Stimulated activated CD8-positive, alpha-beta memory T cell treated with anti-CD3 and anti-CD28 coated beads, Interleukin-7, amount 100 ng/mL, for 4 hours (primary cell): Measurements from ENCODE around the gene ANKS1B.
"Not testable (repeated sequence)": the region's sequence is repeated elsewhere in the genome, so short reads cannot be mapped to it uniquely, and the experiment has no call there.

Source experiments
- DNase-seq, 2 donors: peaks; one replicate each; pipeline ENCODE4 v3.0.0-alpha.2; 2020; ENCODE audit warnings: low read depth in 2 of 2

ANKS1B gene

GRCh38 chr12:99598785-99599184 is 386.0 kb downstream of the ANKS1B start:
- no peak for DNase-seq

GRCh38 chr12:99596762-99597161 is 388.0 kb downstream of the ANKS1B start:
- no peak for DNase-seq

GRCh38 chr12:99577125-99577524 is 407.6 kb downstream of the ANKS1B start:
- not testable (repeated sequence) for DNase-seq

GRCh38 chr12:99573980-99574379 is 410.8 kb downstream of the ANKS1B start:
- no peak for DNase-seq

- DNase-seq: no peak
These were observed 417.7 kb downstream of the ANKS1B start for GRCh38 chr12:99567072-99567471.

- DNase-seq: no peak
These were observed 426.6 kb downstream of the ANKS1B start for GRCh38 chr12:99558109-99558508.

- DNase-seq: no peak
These were observed 431.3 kb downstream of the ANKS1B start for GRCh38 chr12:99553461-99553860.

- DNase-seq: no peak
These were observed 432.7 kb downstream of the ANKS1B start for GRCh38 chr12:99552022-99552421.

GRCh38 chr12:99549651-99550050 is 435.1 kb downstream of the ANKS1B start:
- no peak for DNase-seq

- DNase-seq: no peak
These were observed 435.5 kb downstream of the ANKS1B start for GRCh38 chr12:99549196-99549595.

- DNase-seq: no peak
These were observed 440.3 kb downstream of the ANKS1B start for GRCh38 chr12:99544457-99544856.

GRCh38 chr12:99529966-99530365 is 454.8 kb downstream of the ANKS1B start:
- no peak for DNase-seq

- DNase-seq: no peak
These were observed 456.3 kb downstream of the ANKS1B start for GRCh38 chr12:99528478-99528877.

- DNase-seq: no peak
These were observed 460.9 kb downstream of the ANKS1B start for GRCh38 chr12:99523853-99524252.

- no peak for DNase-seq
These were observed 462.3 kb downstream of the ANKS1B start for GRCh38 chr12:99522456-99522855.

GRCh38 chr12:99521664-99522063 is 463.1 kb downstream of the ANKS1B start:
- no peak for DNase-seq

- no peak for DNase-seq
These were observed 471.7 kb downstream of the ANKS1B start for GRCh38 chr12:99513066-99513465.

- DNase-seq: no peak
These were observed 478.9 kb downstream of the ANKS1B start for GRCh38 chr12:99505805-99506204.

- DNase-seq: no peak
These were observed 486.0 kb downstream of the ANKS1B start for GRCh38 chr12:99498756-99499155.

GRCh38 chr12:99495799-99496198 is 488.9 kb downstream of the ANKS1B start:
- DNase-seq: no peak

GRCh38 chr12:99493197-99493596 is 491.5 kb downstream of the ANKS1B start:
- DNase-seq: no peak

GRCh38 chr12:99486277-99486676 is 498.5 kb downstream of the ANKS1B start:
- no peak for DNase-seq

- DNase-seq: no peak
These were observed 505.6 kb downstream of the ANKS1B start for GRCh38 chr12:99479149-99479548.

GRCh38 chr12:99476956-99477355 is 507.8 kb downstream of the ANKS1B start:
- DNase-seq: no peak
